Measurements from ENCODE around the gene WDR83.

DNA sequence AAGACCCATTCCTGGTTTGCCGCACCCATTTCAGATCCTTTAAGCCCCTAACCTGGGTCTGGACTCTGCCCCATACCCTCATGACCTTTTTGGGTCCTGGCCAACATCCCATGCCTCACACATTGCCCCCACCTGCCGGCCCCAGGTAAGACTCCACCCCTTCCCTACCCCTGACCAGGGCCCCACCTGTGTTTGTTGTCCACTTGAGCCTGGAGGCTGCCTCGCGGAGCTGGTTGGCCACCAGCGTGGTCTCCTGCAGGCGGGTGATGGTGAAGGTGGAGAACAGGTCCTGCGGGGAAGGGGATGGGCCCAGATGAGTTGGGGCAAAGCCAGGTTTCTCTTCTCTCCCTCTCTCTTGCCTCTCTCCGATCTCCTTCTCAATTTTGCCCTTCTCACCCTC lies 19.6 kb upstream of the WDR83 start:
- TF ChIP-seq, protein P1, sequence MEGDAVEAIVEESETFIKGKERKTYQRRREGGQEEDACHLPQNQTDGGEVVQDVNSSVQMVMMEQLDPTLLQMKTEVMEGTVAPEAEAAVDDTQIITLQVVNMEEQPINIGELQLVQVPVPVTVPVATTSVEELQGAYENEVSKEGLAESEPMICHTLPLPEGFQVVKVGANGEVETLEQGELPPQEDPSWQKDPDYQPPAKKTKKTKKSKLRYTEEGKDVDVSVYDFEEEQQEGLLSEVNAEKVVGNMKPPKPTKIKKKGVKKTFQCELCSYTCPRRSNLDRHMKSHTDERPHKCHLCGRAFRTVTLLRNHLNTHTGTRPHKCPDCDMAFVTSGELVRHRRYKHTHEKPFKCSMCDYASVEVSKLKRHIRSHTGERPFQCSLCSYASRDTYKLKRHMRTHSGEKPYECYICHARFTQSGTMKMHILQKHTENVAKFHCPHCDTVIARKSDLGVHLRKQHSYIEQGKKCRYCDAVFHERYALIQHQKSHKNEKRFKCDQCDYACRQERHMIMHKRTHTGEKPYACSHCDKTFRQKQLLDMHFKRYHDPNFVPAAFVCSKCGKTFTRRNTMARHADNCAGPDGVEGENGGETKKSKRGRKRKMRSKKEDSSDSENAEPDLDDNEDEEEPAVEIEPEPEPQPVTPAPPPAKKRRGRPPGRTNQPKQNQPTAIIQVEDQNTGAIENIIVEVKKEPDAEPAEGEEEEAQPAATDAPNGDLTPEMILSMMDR (tag by site-specific recombination; IDR thresholded peaks at IDR 0.05) = no peak
- TF ChIP-seq ZNF629 (tag by site-specific recombination; IDR thresholded peaks at IDR 0.05) = no peak
- no peak for TF ChIP-seq MEIS1 (CRISPR knock-in tag; IDR thresholded peaks at IDR 0.05; ENCODE audit: borderline replicate concordance)
- no peak for TF ChIP-seq REPIN1 (tag by site-specific recombination; IDR thresholded peaks at IDR 0.05; ENCODE audit: low read depth)
- no peak for TF ChIP-seq ZNF510 (tag by site-specific recombination; IDR thresholded peaks at IDR 0.05; ENCODE audit: insufficient replicate concordance)
- TF ChIP-seq ZBTB8A (tag by site-specific recombination; IDR thresholded peaks at IDR 0.05) = no peak
- TF ChIP-seq, protein P2, sequence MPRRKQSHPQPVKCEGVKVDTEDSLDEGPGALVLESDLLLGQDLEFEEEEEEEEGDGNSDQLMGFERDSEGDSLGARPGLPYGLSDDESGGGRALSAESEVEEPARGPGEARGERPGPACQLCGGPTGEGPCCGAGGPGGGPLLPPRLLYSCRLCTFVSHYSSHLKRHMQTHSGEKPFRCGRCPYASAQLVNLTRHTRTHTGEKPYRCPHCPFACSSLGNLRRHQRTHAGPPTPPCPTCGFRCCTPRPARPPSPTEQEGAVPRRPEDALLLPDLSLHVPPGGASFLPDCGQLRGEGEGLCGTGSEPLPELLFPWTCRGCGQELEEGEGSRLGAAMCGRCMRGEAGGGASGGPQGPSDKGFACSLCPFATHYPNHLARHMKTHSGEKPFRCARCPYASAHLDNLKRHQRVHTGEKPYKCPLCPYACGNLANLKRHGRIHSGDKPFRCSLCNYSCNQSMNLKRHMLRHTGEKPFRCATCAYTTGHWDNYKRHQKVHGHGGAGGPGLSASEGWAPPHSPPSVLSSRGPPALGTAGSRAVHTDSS (tag by site-specific recombination; IDR thresholded peaks at IDR 0.05) = no peak
- no peak for TF ChIP-seq ZBTB1 (tag by site-specific recombination; IDR thresholded peaks at IDR 0.05)
- TF ChIP-seq, protein P3, sequence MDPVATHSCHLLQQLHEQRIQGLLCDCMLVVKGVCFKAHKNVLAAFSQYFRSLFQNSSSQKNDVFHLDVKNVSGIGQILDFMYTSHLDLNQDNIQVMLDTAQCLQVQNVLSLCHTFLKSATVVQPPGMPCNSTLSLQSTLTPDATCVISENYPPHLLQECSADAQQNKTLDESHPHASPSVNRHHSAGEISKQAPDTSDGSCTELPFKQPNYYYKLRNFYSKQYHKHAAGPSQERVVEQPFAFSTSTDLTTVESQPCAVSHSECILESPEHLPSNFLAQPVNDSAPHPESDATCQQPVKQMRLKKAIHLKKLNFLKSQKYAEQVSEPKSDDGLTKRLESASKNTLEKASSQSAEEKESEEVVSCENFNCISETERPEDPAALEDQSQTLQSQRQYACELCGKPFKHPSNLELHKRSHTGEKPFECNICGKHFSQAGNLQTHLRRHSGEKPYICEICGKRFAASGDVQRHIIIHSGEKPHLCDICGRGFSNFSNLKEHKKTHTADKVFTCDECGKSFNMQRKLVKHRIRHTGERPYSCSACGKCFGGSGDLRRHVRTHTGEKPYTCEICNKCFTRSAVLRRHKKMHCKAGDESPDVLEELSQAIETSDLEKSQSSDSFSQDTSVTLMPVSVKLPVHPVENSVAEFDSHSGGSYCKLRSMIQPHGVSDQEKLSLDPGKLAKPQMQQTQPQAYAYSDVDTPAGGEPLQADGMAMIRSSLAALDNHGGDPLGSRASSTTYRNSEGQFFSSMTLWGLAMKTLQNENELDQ (tag by site-specific recombination; IDR thresholded peaks at IDR 0.05; ENCODE audit: low read depth) = no peak
- no peak for TF ChIP-seq YY1 (tag by site-specific recombination; IDR thresholded peaks at IDR 0.05)
- TF ChIP-seq BCL11A (tag by site-specific recombination; IDR thresholded peaks at IDR 0.05; ENCODE audit: low read depth) = no peak
- TF ChIP-seq MYNN (tag by site-specific recombination; IDR thresholded peaks at IDR 0.05; ENCODE audit: borderline replicate concordance) = no peak
- TF ChIP-seq ZNF423 (tag by site-specific recombination; IDR thresholded peaks at IDR 0.05) = no peak
- TF ChIP-seq, protein P4, sequence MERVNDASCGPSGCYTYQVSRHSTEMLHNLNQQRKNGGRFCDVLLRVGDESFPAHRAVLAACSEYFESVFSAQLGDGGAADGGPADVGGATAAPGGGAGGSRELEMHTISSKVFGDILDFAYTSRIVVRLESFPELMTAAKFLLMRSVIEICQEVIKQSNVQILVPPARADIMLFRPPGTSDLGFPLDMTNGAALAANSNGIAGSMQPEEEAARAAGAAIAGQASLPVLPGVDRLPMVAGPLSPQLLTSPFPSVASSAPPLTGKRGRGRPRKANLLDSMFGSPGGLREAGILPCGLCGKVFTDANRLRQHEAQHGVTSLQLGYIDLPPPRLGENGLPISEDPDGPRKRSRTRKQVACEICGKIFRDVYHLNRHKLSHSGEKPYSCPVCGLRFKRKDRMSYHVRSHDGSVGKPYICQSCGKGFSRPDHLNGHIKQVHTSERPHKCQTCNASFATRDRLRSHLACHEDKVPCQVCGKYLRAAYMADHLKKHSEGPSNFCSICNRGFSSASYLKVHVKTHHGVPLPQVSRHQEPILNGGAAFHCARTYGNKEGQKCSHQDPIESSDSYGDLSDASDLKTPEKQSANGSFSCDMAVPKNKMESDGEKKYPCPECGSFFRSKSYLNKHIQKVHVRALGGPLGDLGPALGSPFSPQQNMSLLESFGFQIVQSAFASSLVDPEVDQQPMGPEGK (tag by site-specific recombination; IDR thresholded peaks at IDR 0.05) = no peak

Measured in HEK293 (cell line).